Measurements from ENCODE around the gene CCR2.
"Not testable (repeated sequence)": the region's sequence is repeated elsewhere in the genome, so short reads cannot be mapped to it uniquely, and the experiment has no call there.

Gene CCR2

DNA sequence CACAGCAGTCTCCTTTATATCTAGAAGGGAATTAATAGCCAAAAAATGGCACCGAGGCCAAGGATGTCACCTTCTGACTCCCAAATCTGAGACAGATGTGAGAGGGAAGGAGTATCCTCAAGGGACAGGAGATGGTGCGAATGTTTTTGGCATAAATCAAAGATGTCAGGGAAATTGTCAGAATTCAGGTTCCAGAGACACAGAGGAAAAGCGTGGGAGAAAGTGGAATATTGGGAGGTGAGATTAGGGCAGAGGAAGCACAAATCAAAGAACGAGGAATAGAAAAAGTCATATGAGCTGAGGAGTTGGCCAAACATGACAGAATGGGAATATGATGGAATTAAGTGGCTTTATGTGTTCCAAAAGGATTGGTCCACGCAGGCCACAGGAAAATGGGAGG is 46.9 kb downstream of the CCR2 start:
- no peak overlapping the region for H3K4me3 ChIP-seq (ENCODE audit: low read depth, low read length)
- no peak for DNase-seq (ENCODE audit: low read depth)
- TF ChIP-seq, protein P1, sequence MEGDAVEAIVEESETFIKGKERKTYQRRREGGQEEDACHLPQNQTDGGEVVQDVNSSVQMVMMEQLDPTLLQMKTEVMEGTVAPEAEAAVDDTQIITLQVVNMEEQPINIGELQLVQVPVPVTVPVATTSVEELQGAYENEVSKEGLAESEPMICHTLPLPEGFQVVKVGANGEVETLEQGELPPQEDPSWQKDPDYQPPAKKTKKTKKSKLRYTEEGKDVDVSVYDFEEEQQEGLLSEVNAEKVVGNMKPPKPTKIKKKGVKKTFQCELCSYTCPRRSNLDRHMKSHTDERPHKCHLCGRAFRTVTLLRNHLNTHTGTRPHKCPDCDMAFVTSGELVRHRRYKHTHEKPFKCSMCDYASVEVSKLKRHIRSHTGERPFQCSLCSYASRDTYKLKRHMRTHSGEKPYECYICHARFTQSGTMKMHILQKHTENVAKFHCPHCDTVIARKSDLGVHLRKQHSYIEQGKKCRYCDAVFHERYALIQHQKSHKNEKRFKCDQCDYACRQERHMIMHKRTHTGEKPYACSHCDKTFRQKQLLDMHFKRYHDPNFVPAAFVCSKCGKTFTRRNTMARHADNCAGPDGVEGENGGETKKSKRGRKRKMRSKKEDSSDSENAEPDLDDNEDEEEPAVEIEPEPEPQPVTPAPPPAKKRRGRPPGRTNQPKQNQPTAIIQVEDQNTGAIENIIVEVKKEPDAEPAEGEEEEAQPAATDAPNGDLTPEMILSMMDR (IDR thresholded peaks at IDR 0.05; ENCODE audit: low read depth, low read length, missing control alignments) = no peak

DNA sequence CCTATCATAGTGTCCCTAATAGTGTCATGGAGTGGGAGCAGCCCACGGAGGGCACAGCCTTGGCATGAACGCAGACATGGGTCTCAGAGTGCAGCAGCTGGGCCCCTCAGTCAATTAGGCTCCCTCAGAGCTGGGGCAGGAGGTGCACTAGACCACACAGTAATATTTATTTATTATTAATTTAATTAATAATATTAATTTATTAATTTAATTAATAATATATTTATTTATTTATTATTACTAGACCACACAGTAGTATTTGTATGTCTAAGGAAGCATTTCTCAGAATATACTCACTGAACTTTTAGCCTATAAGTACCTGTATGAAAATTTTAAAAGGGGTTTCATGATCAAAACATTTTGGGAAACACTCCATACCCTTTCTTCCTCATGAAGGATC is 47.7 kb downstream of the CCR2 start:
- TF ChIP-seq, protein P1 (IDR thresholded peaks at IDR 0.05; ENCODE audit: low read depth, low read length, missing control alignments) = no peak
- H3K4me3 ChIP-seq (ENCODE audit: low read depth, low read length) = no peak overlapping the region
- DNase-seq (ENCODE audit: low read depth) = no peak

DNA sequence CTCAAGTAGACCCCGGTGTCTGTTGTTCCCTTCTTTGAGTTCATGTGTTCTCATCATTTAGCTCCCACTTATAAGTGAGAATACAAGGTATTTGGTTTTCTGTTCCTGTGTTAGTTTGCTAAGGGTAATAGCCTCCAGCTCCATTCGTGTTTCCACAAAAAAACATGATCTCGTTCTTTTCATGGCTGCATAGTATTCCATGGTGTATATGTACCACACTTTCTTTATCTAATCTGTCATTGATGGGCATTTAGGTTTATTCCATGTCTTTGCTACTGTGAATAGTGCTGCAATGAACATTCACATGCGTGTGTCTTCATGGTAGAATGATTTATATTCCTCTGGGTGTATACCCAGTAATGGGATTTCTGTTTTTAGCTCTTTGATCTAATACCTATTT is 49.0 kb downstream of the CCR2 start:
- H3K4me3 ChIP-seq (ENCODE audit: low read depth, low read length); DNase-seq (ENCODE audit: low read depth): not testable (repeated sequence)

DNA sequence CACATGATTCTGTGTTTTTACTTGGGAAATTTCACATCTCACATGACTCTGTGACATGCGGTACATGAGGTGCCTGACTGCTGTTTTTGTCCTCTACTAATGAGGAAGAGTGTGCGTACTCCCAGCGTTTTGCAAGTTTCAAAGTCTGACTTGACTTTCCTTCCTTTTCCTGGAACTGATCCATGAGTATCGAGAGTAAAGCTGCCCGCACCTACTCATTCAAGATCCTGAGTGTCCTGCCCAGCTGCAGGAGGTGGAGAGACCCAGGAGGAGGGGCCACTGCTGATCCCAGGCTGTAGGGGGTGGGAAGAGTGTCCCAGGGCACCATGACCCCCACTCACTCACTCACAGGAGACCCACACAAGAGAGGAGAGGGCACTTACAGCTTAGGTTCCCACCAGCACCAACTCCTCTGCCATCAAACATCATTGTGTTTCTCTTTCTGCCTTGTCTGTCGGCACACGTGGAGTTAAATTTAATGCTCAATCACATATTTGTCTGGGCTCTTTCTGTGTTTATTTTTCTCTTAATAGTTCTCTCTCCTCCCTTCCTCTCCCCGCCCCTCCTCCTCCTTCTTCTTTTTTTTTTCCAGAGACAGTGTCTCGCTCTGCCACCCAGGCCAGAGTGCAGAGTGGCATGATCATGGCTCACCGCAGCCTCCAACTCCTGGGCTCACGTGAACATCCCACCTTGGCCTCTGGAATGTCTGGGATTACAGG is 51.5 kb downstream of the CCR2 start:
- no peak for DNase-seq (ENCODE audit: low read depth)
- TF ChIP-seq, protein P1 (IDR thresholded peaks at IDR 0.05; ENCODE audit: low read depth, low read length, missing control alignments) = no peak
- H3K4me3 ChIP-seq (ENCODE audit: low read depth, low read length) = no peak overlapping the region

DNA sequence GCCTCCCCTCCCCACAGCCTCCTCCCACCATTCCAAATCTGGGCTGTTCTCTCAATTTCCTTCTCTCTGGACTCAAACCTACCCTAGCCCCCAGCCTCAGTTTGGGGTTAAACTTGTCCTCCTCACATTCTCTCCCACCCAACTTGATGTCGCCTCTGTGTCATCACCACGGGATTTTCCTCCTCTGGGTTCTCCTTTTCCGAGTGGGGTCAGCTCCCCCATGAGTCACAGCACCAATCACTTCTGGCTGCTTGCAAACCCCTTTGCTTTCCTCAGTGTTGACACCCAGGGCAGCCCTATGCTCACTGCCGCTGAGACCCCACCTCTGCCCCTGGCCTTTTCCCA is 52.5 kb downstream of the CCR2 start:
- DNase-seq (ENCODE audit: low read depth) = no peak
- TF ChIP-seq, protein P1 (IDR thresholded peaks at IDR 0.05; ENCODE audit: low read depth, low read length, missing control alignments) = no peak
- H3K4me3 ChIP-seq (ENCODE audit: low read depth, low read length) = no peak overlapping the region

DNA sequence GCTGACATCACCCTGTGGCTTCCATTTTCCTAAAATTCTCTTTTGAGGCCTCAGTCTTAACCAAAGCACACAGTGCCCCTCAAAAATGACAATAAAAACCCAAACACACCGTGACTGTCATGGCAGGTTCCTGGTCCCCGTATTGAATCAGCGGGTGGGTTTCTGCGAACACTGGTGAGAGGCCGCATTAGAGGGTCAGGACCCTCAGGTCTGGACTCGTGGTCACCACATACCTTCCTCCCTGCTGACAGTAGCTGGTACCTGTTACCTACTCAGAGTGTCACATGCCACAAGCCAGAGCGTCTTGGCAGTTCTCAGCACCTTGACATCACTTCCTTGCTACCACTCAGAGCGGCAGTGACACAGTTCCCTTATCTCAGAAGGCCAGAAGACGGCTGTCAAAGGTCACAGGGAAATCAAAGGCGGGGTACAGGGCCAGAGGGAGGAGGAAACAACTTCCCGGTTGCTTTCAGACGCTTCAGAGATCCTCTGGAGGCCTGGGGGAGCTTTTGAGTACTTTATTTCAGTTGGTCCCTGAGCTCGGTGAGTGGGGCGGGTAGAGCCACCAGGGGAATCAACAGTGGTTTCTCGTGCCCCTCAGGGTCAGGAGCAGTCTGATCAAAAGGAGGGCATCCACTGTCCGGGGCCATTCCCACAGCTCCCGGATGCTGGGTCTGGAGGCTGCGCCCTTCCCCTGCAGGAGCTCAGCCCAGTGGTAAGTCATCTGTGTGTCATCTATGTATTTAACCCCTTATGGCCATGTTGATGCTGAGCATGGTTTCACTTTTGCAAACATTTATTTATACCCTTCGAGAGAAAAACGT is 53.1 kb downstream of the CCR2 start, which contains the start of the genes CCR5AS and CCRL2:
Gene CCR5AS (minus strand): TSS at position 279 of the 824 bp plus-strand sequence.
Gene CCRL2 (plus strand): TSS at position 472 of the 824 bp plus-strand sequence. CDS start 821 bp downstream, outside the sequence.
- peak within 1 kb of the TSS; percentile 39 for H3K4me3 ChIP-seq (ENCODE audit: low read depth, low read length)
- TF ChIP-seq, protein P1 (IDR thresholded peaks at IDR 0.05; ENCODE audit: low read depth, low read length, missing control alignments) = no peak

DNA sequence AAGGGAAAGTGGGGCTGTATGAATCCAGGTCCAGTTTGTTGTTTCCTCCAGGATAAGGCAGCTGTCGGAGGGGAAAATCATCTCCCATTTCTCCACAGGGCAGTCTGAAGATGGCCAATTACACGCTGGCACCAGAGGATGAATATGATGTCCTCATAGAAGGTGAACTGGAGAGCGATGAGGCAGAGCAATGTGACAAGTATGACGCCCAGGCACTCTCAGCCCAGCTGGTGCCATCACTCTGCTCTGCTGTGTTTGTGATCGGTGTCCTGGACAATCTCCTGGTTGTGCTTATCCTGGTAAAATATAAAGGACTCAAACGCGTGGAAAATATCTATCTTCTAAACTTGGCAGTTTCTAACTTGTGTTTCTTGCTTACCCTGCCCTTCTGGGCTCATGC is 54.1 kb downstream of the CCR2 start:
- TF ChIP-seq, protein P1 (IDR thresholded peaks at IDR 0.05; ENCODE audit: low read depth, low read length, missing control alignments) = no peak
- no peak overlapping the region for H3K4me3 ChIP-seq (ENCODE audit: low read depth, low read length)
- no peak for DNase-seq (ENCODE audit: low read depth)

More for the DNA sequence above, 53.1 kb downstream of the CCR2 start, which contains the start of the genes CCR5AS and CCRL2:
- DNase-seq (ENCODE audit: low read depth) = no peak

Data from GM12864 (cell line).